Measurements from ENCODE around the gene LYVE1. TPM values are rescaled to one million over a fixed set of nuclear protein-coding genes. Genes with fewer than 3 reads are reported as not detected.
A peak's percentile ranks its signal among the peaks of the same experiment; 100 is the strongest.

LYVE1 gene
- total RNA-seq, 1 donor from 2014 or later = 49.6 TPM

DNA sequence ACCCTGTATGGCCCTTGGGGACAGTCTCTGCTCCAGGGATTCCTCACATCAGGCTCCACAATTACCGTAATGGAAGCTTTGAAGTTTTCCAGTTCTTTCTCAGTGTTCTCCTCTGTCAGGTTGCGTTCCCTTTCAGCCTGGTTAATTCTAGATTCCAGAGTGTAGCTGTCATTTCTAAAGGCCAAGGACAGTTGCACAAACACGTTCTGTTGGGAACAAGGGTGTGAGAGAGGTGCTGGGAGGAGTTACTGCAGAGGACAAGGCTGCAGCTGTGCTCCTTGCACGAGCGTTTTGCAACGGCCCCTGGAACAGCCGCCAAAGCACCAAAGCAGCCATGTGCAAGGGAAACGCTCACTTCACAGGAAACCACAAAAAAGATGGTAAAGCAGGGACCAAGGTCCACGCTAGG, 35.9 kb upstream of the LYVE1 start:
- H3K9ac ChIP-seq (ENCODE audit: low read depth in 1 of 3, low read length in 3 of 3) = peak overlapping the region in 1 of 3 donors; percentile 70
- H3K27ac ChIP-seq (ENCODE audit: low read depth, low read length) = peak overlapping the region; percentile 68
- peaks cover 39 to 46% (median 45%) of the 10 kb centered on the region in 3 donors for H3K4me1 ChIP-seq (ENCODE audit: control insufficient read depth in 3 of 3, insufficient read depth in 3 of 3, low read length in 3 of 3)
- no peaks in the 10 kb centered on the region for H3K9me3 ChIP-seq (ENCODE audit: control insufficient read depth in 3 of 3, low read length in 3 of 3)
- H3K36me3 ChIP-seq (ENCODE audit: control insufficient read depth in 3 of 3, insufficient read depth in 3 of 3, low read length in 3 of 3) = peaks cover 0 to 2% (median 0%) of the 10 kb centered on the region in 3 donors
- H3K27me3 ChIP-seq (ENCODE audit: control insufficient read depth in 3 of 3, insufficient read depth in 3 of 3, low read length in 3 of 3) = no peaks in the 10 kb centered on the region
- peak overlapping the region in 1 of 3 donors; percentile 30 for H3K4me3 ChIP-seq (ENCODE audit: low read length in 3 of 3)

DNA sequence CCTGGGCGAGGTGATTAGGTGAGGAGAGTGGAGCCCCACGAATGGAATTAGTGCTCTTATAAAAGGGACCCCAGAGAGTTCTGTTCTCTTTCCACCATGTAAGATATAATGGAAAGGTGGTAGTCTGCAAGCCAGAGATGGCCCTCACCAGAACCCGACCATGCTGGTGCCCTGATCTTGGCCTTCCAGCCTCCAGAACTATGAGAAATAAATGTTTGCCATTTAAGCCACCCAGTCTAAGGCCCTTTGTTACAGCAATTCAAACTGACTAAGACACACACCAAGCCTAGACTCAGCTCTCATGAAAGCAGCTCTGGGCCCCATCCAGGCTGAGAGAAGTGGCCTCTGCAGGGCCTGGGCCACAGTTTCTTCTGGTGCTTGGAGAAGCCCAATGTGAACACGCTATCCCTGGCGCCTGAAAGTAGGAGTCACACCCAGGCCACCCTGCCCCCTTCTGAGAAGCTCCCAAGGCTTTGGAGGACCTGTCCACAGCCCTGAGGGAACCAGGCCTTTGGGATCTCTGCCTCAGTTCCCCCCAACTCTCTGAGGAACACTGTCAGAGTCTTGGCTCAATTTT, 35.3 kb upstream of the LYVE1 start:
- H3K4me3 ChIP-seq (ENCODE audit: low read length in 3 of 3) = peak overlapping the region in 1 of 3 donors; percentile 30
- peak overlapping the region in 1 of 3 donors; percentile 70 for H3K9ac ChIP-seq (ENCODE audit: low read depth in 1 of 3, low read length in 3 of 3)
- H3K36me3 ChIP-seq (ENCODE audit: control insufficient read depth in 3 of 3, insufficient read depth in 3 of 3, low read length in 3 of 3) = peaks cover 0 to 2% (median 0%) of the 10 kb centered on the region in 3 donors
- no peaks in the 10 kb centered on the region for H3K9me3 ChIP-seq (ENCODE audit: control insufficient read depth in 3 of 3, low read length in 3 of 3)
- peak overlapping the region; percentile 68 for H3K27ac ChIP-seq (ENCODE audit: low read depth, low read length)
- no peaks in the 10 kb centered on the region for H3K27me3 ChIP-seq (ENCODE audit: control insufficient read depth in 3 of 3, insufficient read depth in 3 of 3, low read length in 3 of 3)
- peaks cover 44 to 52% (median 50%) of the 10 kb centered on the region in 3 donors for H3K4me1 ChIP-seq (ENCODE audit: control insufficient read depth in 3 of 3, insufficient read depth in 3 of 3, low read length in 3 of 3)

DNA sequence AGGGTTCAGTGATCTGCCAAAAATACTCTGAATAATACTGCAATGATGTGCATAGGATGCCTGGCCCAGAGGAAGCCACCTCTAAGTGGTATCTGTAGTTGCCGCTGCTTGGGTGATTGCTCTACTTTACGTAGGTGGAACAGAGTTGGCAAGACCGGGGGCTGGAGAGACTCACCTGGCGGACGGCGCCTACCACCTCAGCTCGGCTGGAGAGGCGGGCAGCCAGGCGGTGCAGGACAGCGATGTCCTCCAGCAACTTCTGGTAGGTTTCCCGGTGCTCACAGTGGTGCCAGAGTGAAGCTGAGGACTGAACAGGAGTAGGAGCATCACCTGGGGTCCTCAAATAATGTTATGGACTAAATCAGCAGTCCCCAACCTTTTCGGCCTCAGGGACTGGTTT, 34.5 kb upstream of the LYVE1 start:
- H3K4me1 ChIP-seq (ENCODE audit: control insufficient read depth in 3 of 3, insufficient read depth in 3 of 3, low read length in 3 of 3) = peaks cover 48 to 53% (median 50%) of the 10 kb centered on the region in 3 donors
- H3K36me3 ChIP-seq (ENCODE audit: control insufficient read depth in 3 of 3, insufficient read depth in 3 of 3, low read length in 3 of 3) = peaks cover 0 to 2% (median 0%) of the 10 kb centered on the region in 3 donors
- H3K9ac ChIP-seq (ENCODE audit: low read depth in 1 of 3, low read length in 3 of 3) = no peak overlapping the region

DNA sequence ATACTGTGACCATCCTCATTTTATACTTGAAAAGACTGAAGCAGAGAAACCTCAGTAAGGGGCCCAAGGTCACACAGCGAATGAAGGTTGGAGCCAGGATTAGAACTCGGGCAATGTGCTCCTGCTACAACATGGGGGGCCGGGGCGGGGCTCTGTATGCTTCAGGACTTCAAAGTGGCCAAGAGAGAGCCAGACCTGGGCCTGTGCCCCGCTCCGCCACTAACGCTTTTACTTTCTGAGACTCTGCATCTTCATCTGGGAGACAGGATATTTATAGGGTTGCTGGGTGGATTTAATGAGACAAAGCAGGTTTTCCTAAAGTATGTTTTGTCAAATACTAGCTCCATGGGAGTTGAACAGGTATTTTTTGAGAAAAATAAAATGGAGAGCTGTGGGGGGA, 33.9 kb upstream of the LYVE1 start:
- Histone ChIP-seq H3K9ac (ENCODE audit: low read depth in 1 of 3, low read length in 3 of 3) (no peak overlapping the region), H3K9me3 (ENCODE audit: control insufficient read depth in 3 of 3, low read length in 3 of 3) (no peaks in the 10 kb centered on the region), H3K4me3 (ENCODE audit: low read length in 3 of 3) (no peak overlapping the region), H3K27me3 (ENCODE audit: control insufficient read depth in 3 of 3, insufficient read depth in 3 of 3, low read length in 3 of 3) (no peaks in the 10 kb centered on the region), H3K27ac (ENCODE audit: low read depth, low read length) (peak overlapping the region; percentile 84), H3K36me3 (ENCODE audit: control insufficient read depth in 3 of 3, insufficient read depth in 3 of 3, low read length in 3 of 3) (peaks cover 0 to 2% (median 0%) of the 10 kb centered on the region in 3 donors), H3K4me1 (ENCODE audit: control insufficient read depth in 3 of 3, insufficient read depth in 3 of 3, low read length in 3 of 3) (peaks cover 48 to 55% (median 51%) of the 10 kb centered on the region in 3 donors)

More for the DNA sequence above, 34.5 kb upstream of the LYVE1 start:
- H3K4me3 ChIP-seq (ENCODE audit: low read length in 3 of 3) = no peak overlapping the region
- H3K9me3 ChIP-seq (ENCODE audit: control insufficient read depth in 3 of 3, low read length in 3 of 3) = no peaks in the 10 kb centered on the region
- no peak overlapping the region for H3K27ac ChIP-seq (ENCODE audit: low read depth, low read length)
- H3K27me3 ChIP-seq (ENCODE audit: control insufficient read depth in 3 of 3, insufficient read depth in 3 of 3, low read length in 3 of 3) = no peaks in the 10 kb centered on the region

DNA sequence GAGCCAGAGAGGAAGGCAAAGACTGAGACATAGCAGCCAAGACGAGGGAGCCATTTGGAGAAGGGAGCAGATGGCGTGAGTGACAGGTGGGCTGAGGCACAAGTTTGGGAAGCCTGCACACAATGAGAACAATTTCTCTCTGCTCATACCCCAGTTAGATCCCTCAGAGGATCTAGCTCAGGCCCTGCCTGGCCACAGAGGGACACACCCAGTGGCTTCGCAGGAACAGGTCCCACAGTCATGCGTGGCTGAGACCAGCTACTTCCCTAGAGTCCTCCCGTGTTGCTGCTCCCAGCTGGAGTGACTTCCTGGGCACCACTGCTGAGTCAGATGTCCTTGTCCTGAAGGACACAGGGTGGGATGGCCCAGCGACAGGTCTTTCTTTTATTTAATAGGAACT, 33.4 kb upstream of the LYVE1 start:
- Histone ChIP-seq H3K27me3 (ENCODE audit: control insufficient read depth in 3 of 3, insufficient read depth in 3 of 3, low read length in 3 of 3) (no peaks in the 10 kb centered on the region), H3K9me3 (ENCODE audit: control insufficient read depth in 3 of 3, low read length in 3 of 3) (no peaks in the 10 kb centered on the region), H3K9ac (ENCODE audit: low read depth in 1 of 3, low read length in 3 of 3) (no peak overlapping the region), H3K36me3 (ENCODE audit: control insufficient read depth in 3 of 3, insufficient read depth in 3 of 3, low read length in 3 of 3) (peaks cover 0 to 2% (median 0%) of the 10 kb centered on the region in 3 donors), H3K4me3 (ENCODE audit: low read length in 3 of 3) (peak overlapping the region in 1 of 3 donors; percentile 15), H3K27ac (ENCODE audit: low read depth, low read length) (peak overlapping the region; percentile 84), H3K4me1 (ENCODE audit: control insufficient read depth in 3 of 3, insufficient read depth in 3 of 3, low read length in 3 of 3) (peaks cover 48 to 51% (median 51%) of the 10 kb centered on the region in 3 donors)

DNA sequence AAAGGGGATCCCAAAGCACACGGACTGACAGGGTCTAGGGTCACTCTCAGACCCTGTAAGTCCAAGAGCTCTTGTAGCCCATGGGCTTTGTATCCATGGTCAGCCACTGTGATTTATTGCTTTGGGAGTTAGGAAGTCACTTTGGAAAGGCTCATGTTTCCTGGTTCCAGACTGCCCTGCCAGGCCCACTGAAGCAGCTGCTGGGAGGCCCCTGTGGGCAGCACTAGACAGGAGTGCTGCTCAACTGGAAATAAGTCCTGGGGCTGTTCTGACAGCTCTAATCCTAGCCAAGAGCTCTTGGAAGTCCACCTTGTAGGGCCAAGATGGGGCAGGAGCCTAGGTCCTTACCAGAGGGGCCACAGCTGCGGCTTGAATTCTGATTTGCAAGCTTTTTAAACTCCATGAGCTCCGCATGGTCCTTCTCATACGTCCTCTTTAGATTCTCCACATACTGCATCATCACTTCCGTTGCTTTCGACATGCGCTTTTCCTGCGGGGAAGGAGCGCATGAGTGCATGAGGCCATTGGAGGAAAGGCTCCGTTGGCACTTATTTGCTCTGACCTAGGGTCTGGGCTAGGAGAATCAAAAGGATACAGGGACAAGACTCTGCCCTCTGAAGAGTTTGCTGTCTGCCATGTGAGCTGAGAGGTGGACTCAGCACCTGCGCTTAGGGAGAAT, 32.2 kb upstream of the LYVE1 start:
- H3K27ac ChIP-seq (ENCODE audit: low read depth, low read length) = peak overlapping the region; percentile 84

DNA sequence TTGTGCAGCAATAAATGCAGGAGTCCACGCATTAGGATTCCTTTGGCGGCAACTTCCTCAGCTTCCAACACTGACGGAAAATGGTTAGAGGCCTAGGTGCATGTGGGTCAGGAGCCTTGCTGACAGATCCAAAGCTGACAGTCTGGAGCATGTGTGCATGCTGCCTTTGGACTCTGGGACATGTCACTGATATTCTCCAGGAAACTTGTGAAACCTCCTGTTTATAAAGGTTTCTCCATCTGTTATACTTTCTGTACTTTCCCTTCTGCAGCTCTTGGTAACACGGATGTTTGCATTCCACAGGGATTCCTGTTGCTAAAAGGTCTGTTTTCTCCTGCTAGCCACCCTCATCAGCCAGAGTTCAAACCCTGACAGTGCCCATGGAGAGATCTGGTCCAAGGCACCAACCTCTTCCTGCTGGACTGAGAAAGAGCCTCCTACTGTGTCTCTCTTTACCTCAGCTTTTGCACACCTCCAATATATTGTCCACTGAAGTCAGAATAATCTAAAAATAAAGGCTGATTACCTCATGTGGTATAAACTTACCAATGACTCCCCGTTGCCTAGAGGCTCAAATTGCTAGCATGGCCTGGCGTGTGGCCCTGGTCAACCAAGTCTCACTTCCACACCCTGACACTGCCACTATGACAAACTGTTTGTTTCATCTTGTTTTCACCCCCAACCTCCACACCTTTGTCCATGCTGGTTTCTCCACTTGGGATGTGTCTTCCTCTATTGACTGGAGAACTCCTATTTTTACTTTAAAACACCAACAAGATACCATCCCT, 31.1 kb upstream of the LYVE1 start:
- Histone ChIP-seq H3K27ac (ENCODE audit: low read depth, low read length) (peak overlapping the region; percentile 84), H3K27me3 (ENCODE audit: control insufficient read depth in 3 of 3, insufficient read depth in 3 of 3, low read length in 3 of 3) (no peaks in the 10 kb centered on the region), H3K4me1 (ENCODE audit: control insufficient read depth in 3 of 3, insufficient read depth in 3 of 3, low read length in 3 of 3) (peaks cover 40 to 51% (median 48%) of the 10 kb centered on the region in 3 donors), H3K9ac (ENCODE audit: low read depth in 1 of 3, low read length in 3 of 3) (peak overlapping the region in 1 of 3 donors; percentile 52), H3K4me3 (ENCODE audit: low read length in 3 of 3) (peak overlapping the region in 2 of 3 donors; percentile 40 to 41), H3K36me3 (ENCODE audit: control insufficient read depth in 3 of 3, insufficient read depth in 3 of 3, low read length in 3 of 3) (peaks cover 0 to 2% (median 0%) of the 10 kb centered on the region in 3 donors), H3K9me3 (ENCODE audit: control insufficient read depth in 3 of 3, low read length in 3 of 3) (no peaks in the 10 kb centered on the region)

More for the DNA sequence above, 32.2 kb upstream of the LYVE1 start:
- H3K36me3 ChIP-seq (ENCODE audit: control insufficient read depth in 3 of 3, insufficient read depth in 3 of 3, low read length in 3 of 3) = peaks cover 0 to 2% (median 0%) of the 10 kb centered on the region in 3 donors
- no peaks in the 10 kb centered on the region for H3K27me3 ChIP-seq (ENCODE audit: control insufficient read depth in 3 of 3, insufficient read depth in 3 of 3, low read length in 3 of 3)
- H3K9me3 ChIP-seq (ENCODE audit: control insufficient read depth in 3 of 3, low read length in 3 of 3) = no peaks in the 10 kb centered on the region
- H3K4me3 ChIP-seq (ENCODE audit: low read length in 3 of 3) = peak overlapping the region in 1 of 3 donors; percentile 49
- peak overlapping the region in 1 of 3 donors; percentile 41 for H3K9ac ChIP-seq (ENCODE audit: low read depth in 1 of 3, low read length in 3 of 3)
- H3K4me1 ChIP-seq (ENCODE audit: control insufficient read depth in 3 of 3, insufficient read depth in 3 of 3, low read length in 3 of 3) = peaks cover 40 to 51% (median 49%) of the 10 kb centered on the region in 3 donors

DNA sequence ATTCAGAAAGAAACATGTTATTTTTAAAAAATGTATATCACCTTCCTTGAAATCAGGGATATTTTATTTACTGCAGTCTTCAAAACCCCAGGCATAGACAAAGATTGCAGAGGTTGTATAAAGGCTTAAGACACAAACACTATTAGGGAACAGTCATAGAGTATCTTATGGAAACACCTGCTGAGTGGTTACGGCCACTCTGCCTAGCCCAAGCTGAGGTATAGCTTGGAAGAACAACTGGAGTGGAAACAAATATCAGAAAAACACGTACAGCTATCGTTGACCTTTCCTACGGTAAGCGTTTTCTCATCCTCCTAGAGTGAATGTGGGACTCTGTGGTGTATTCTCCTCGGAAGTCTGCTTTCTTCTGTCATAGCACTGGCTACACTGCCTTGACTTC, 30.4 kb upstream of the LYVE1 start:
- H3K9me3 ChIP-seq (ENCODE audit: control insufficient read depth in 3 of 3, low read length in 3 of 3) = no peaks in the 10 kb centered on the region
- H3K4me3 ChIP-seq (ENCODE audit: low read length in 3 of 3) = no peak overlapping the region
- H3K4me1 ChIP-seq (ENCODE audit: control insufficient read depth in 3 of 3, insufficient read depth in 3 of 3, low read length in 3 of 3) = peaks cover 33 to 43% (median 41%) of the 10 kb centered on the region in 3 donors
- H3K36me3 ChIP-seq (ENCODE audit: control insufficient read depth in 3 of 3, insufficient read depth in 3 of 3, low read length in 3 of 3) = peaks cover 0 to 2% (median 0%) of the 10 kb centered on the region in 3 donors
- no peak overlapping the region for H3K9ac ChIP-seq (ENCODE audit: low read depth in 1 of 3, low read length in 3 of 3)
- H3K27ac ChIP-seq (ENCODE audit: low read depth, low read length) = peak overlapping the region; percentile 84
- no peaks in the 10 kb centered on the region for H3K27me3 ChIP-seq (ENCODE audit: control insufficient read depth in 3 of 3, insufficient read depth in 3 of 3, low read length in 3 of 3)

DNA sequence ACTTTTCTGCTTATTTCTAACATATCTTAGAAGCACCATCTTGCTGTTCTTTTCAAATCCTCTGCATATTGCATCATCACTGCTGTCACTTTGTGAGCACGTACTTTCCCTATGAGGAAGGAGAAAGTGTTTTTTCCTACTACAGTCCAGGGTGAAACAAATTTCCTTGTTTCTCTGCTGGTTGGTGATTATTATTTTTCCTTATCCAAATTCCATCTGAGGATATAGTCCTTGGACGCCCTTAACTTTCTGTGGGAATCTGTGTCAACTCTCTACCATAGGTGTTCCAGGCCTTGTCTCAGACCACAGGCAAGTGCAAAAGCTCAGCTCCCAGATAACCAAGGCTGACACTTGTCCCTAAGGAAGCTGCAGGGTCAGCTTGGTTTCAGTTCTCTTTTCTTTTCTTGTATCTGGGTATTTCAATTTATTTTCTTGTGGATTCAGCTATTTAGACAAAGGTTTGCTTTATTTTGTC, 29.4 kb upstream of the LYVE1 start:
- Histone ChIP-seq H3K4me3 (ENCODE audit: low read length in 3 of 3) (no peak overlapping the region), H3K9me3 (ENCODE audit: control insufficient read depth in 3 of 3, low read length in 3 of 3) (no peaks in the 10 kb centered on the region), H3K27ac (ENCODE audit: low read depth, low read length) (peak overlapping the region; percentile 84), H3K27me3 (ENCODE audit: control insufficient read depth in 3 of 3, insufficient read depth in 3 of 3, low read length in 3 of 3) (no peaks in the 10 kb centered on the region), H3K36me3 (ENCODE audit: control insufficient read depth in 3 of 3, insufficient read depth in 3 of 3, low read length in 3 of 3) (no peaks in the 10 kb centered on the region), H3K9ac (ENCODE audit: low read depth in 1 of 3, low read length in 3 of 3) (no peak overlapping the region), H3K4me1 (ENCODE audit: control insufficient read depth in 3 of 3, insufficient read depth in 3 of 3, low read length in 3 of 3) (peaks cover 29 to 42% (median 40%) of the 10 kb centered on the region in 3 donors)

Data from skeletal muscle tissue (tissue), 4 donors.